Endothelial cell (in vitro differentiated cells): Measurements from ENCODE around the gene SHC3. TPM values are rescaled to one million over a fixed set of nuclear protein-coding genes. Genes with fewer than 3 reads are reported as not detected.

Source experiments
- DNase-seq: peaks from one replicate; pipeline ENCODE4 v3.0.0; 2021; ENCODE audit warnings: low spot score
- H3K27ac Mint-ChIP-seq: one replicate; pipeline ENCODE4 v1.8.0; 2021; ENCODE audit warnings: mixed read lengths, inconsistent platforms; ENCODE audit not compliant: unreplicated experiment
- H3K27me3 Mint-ChIP-seq: one replicate; pipeline ENCODE4 v1.8.0; 2021; ENCODE audit warnings: mild to moderate bottlenecking, moderate library complexity, mixed read lengths, inconsistent platforms; ENCODE audit not compliant: unreplicated experiment
- H3K36me3 Mint-ChIP-seq: one replicate; pipeline ENCODE4 v1.8.0; 2021; ENCODE audit warnings: mild to moderate bottlenecking, low read depth, mixed read lengths, inconsistent platforms; ENCODE audit not compliant: unreplicated experiment
- H3K4me1 Mint-ChIP-seq: one replicate; pipeline ENCODE4 v1.8.0; 2021; ENCODE audit warnings: mild to moderate bottlenecking, mixed read lengths, inconsistent platforms; ENCODE audit not compliant: unreplicated experiment
- H3K4me3 Mint-ChIP-seq: one replicate; pipeline ENCODE4 v1.8.0; 2021; ENCODE audit warnings: mild to moderate bottlenecking, mixed read lengths, inconsistent platforms; ENCODE audit not compliant: unreplicated experiment
- H3K9me3 Mint-ChIP-seq: one replicate; pipeline ENCODE4 v1.8.0; 2021; ENCODE audit warnings: mixed read lengths, inconsistent platforms; ENCODE audit not compliant: unreplicated experiment
- total RNA-seq: library from RNA; stranded (reverse); fragmentation: NEBNext Ultra II Directional; extraction: Animal tissue kit (Norgen Biotek cat#: 25700); gene quantifications from one replicate; pipeline ENCODE4 v1.2.1, GENCODE V29; 2021; ENCODE audit not compliant: unreplicated experiment
- TF ChIP-seq, protein P1 (sequence below): fragments of 200-600 bp; sonication (generic); IDR thresholded peaks from one replicate; pipeline ENCODE4 v1.5.0; 2021; ENCODE audit warnings: antibody characterized with exemption; ENCODE audit not compliant: unreplicated experiment

The SHC3 gene
- total RNA-seq, 1 donor from 2014 or later: 6.5 TPM

DNA sequence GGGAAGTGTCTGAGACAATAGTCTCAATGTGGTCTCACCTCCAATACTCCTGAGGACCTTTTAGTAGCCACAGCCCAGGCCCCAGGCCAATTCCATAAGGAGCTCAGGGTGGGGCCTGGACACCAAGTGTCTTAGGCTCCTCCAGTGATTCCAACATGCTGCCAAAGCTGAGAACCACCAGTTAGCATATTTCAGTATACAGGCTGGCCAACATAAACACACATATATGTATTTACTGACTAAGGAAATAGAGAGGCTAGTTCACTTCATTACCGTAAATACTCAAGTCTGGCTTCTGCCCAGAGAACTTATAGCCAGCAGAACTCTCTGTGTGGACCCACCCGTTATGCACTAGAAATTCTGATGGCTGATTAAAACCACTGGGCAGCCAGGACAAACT is 163.3 kb downstream of the SHC3 start:
- no peaks in the 10 kb centered on the region for H3K36me3 Mint-ChIP-seq
- peaks cover 1% of the 10 kb centered on the region for H3K27me3 Mint-ChIP-seq
- no peak overlapping the region for H3K4me3 Mint-ChIP-seq
- no peak overlapping the region for H3K27ac Mint-ChIP-seq
- no peak for DNase-seq
- H3K9me3 Mint-ChIP-seq: no peaks in the 10 kb centered on the region
- TF ChIP-seq, protein P1, sequence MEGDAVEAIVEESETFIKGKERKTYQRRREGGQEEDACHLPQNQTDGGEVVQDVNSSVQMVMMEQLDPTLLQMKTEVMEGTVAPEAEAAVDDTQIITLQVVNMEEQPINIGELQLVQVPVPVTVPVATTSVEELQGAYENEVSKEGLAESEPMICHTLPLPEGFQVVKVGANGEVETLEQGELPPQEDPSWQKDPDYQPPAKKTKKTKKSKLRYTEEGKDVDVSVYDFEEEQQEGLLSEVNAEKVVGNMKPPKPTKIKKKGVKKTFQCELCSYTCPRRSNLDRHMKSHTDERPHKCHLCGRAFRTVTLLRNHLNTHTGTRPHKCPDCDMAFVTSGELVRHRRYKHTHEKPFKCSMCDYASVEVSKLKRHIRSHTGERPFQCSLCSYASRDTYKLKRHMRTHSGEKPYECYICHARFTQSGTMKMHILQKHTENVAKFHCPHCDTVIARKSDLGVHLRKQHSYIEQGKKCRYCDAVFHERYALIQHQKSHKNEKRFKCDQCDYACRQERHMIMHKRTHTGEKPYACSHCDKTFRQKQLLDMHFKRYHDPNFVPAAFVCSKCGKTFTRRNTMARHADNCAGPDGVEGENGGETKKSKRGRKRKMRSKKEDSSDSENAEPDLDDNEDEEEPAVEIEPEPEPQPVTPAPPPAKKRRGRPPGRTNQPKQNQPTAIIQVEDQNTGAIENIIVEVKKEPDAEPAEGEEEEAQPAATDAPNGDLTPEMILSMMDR: no peak
- H3K4me1 Mint-ChIP-seq: no peaks in the 10 kb centered on the region

DNA sequence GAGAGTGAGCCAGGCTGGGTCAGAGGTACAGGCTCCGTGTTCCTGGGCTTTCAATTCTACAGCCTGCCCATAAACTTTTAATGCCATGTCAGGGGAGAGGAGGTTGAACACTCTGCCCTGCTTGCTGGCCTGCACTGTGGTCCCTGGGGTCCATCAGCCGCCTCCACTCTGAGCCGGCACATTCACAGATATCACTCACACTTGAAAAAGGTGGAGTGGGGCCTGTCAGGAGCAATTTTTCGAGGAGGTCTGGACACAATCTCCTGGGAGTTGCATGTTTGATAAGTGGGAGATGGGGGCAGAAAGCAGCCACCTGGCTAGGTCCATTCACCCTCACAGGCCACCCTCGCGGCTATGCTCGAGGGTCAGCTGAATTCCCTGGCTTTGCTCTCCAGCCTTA is 164.5 kb downstream of the SHC3 start:
- Mint-ChIP-seq H3K4me1 (no peaks in the 10 kb centered on the region), H3K27ac (no peak overlapping the region), H3K27me3 (peaks cover 1% of the 10 kb centered on the region), H3K9me3 (no peaks in the 10 kb centered on the region), H3K4me3 (no peak overlapping the region), H3K36me3 (no peaks in the 10 kb centered on the region)
- TF ChIP-seq, protein P1: no peak
- no peak for DNase-seq

DNA sequence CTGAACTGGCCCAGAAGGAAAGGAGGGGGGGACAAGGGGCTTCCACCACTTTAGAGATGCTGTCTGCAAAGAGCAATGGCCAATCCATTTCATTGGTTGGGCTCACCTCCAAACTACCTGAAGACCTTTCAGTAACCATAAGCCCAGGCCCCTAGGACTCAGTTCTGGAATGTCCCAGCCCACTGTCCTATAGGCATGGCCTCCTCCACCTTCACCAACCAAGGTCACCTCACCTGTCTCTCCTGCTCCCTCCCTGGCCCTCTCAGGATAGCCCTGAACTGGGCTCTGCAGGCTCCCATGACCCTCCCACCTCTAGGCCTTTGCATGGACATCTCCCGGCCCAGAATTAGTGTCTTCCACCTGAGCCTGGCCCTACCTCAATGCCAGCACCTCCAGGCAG is 165.0 kb downstream of the SHC3 start:
- Mint-ChIP-seq H3K4me3 (no peak overlapping the region), H3K9me3 (no peaks in the 10 kb centered on the region), H3K4me1 (no peaks in the 10 kb centered on the region), H3K36me3 (no peaks in the 10 kb centered on the region), H3K27ac (no peak overlapping the region), H3K27me3 (peaks cover 1% of the 10 kb centered on the region)
- DNase-seq: no peak
- TF ChIP-seq, protein P1: no peak

DNA sequence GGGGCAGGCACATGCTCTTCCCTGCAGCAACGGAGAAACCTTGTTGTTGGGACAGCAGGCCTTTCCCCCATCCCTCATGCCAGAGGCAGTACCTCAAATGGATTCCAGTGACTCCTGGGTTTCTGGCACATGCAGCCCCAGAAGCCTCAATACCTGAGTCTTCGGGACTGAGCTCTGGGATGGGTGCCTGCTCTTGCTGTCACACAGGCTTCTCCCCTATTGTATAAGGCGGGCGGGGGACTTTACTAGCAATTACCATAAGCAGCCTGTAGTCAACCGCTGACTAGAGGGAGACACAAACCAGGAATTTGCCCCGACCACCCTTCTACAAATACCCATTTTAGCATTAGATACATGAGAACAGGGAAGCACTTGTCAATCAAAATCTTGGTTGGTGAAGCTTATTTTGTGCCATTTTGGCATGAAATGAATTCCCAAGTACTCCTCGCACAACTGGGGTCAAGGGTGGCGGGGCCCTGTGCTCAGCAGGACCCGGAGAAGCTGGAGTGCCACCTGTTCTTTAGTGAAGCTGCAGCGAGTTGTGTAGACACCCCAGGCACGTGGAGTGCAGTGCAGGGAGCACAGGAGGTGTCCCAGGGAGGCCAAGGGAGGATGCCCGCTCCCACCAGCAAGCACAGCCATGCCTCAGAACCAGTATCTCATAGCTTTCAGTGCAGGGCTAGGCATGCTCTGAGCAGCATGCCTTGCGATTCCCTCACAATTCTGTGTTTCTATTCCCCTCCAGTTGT is 166.2 kb downstream of the SHC3 start:
- Mint-ChIP-seq H3K27me3 (no peaks in the 10 kb centered on the region), H3K9me3 (no peaks in the 10 kb centered on the region), H3K4me3 (no peak overlapping the region), H3K4me1 (no peaks in the 10 kb centered on the region), H3K27ac (no peak overlapping the region), H3K36me3 (no peaks in the 10 kb centered on the region)
- DNase-seq: no peak
- TF ChIP-seq, protein P1: no peak

DNA sequence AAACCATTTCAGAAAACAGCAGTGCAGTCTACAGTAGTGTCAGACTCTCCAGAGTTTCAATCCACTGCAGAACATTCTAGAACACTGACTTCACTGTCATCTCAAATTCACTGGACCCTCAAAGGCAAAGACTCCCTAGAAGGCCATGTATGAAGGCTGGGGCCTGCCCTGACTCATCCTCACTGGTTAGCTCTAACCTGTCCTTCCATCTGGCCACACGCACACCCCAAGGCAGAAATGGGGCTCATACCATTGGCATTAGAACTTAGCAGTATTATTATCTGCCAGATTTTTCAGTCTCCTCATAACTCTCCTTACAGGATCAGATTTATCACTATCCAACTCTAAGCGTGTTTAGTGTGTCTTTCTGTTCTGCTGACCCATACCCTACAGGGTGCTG is 166.9 kb downstream of the SHC3 start:
- H3K9me3 Mint-ChIP-seq: no peaks in the 10 kb centered on the region
- no peaks in the 10 kb centered on the region for H3K27me3 Mint-ChIP-seq
- H3K4me3 Mint-ChIP-seq: no peak overlapping the region
- no peaks in the 10 kb centered on the region for H3K36me3 Mint-ChIP-seq
- DNase-seq: no peak
- TF ChIP-seq, protein P1: no peak
- no peaks in the 10 kb centered on the region for H3K4me1 Mint-ChIP-seq
- H3K27ac Mint-ChIP-seq: no peak overlapping the region
